SK-N-SH treated with all-trans-retinoic acid at 6 μM for 48 hours (cell line): ENCODE results near the gene ARHGAP18.

Experiments
- ATAC-seq: fragments of 200-7000 bp; cut with Tn5 transposase; 3 replicates; pipeline ENCODE4 v1.9.1; 2020; ENCODE audit warnings: mild to moderate bottlenecking, moderate library complexity
- ARNTL ChIP-seq: fragments of 450-650 bp; formaldehyde crosslinking; IDR thresholded peaks from 2 replicates; pipeline ENCODE4 v1.5.0; 2020; ENCODE audit warnings: low read depth, mild to moderate bottlenecking, moderate library complexity, borderline replicate concordance
- BACH2 ChIP-seq: fragments of 250-450 bp; sonication (Bioruptor Pico); IDR thresholded peaks from 2 replicates; pipeline ENCODE4 v1.9.0; 2021; ENCODE audit warnings: mild to moderate bottlenecking, borderline replicate concordance
- CREB5 ChIP-seq: fragments of 250-450 bp; sonication (Bioruptor Pico); IDR thresholded peaks from 2 replicates; pipeline ENCODE4 v1.5.1; 2020; ENCODE audit warnings: low read depth, mild to moderate bottlenecking, moderate library complexity
- CSDC2 ChIP-seq: fragments of 250-450 bp; sonication (Bioruptor Pico); IDR thresholded peaks from 2 replicates; pipeline ENCODE4 v1.5.0; 2020; ENCODE audit warnings: mild to moderate bottlenecking, moderate library complexity
- CSRNP3 ChIP-seq: fragments of 250-450 bp; sonication (Bioruptor Pico); IDR thresholded peaks from 2 replicates; pipeline ENCODE4 v1.5.1; 2021; ENCODE audit warnings: mild to moderate bottlenecking, moderate library complexity
- ESRRG ChIP-seq: fragments of 250-450 bp; sonication (Bioruptor Pico); IDR thresholded peaks from 2 replicates; pipeline ENCODE4 v1.6.1; 2021; ENCODE audit warnings: mild to moderate bottlenecking
- GLIS3 ChIP-seq: fragments of 250-450 bp; sonication (Bioruptor Pico); IDR thresholded peaks from 2 replicates; pipeline ENCODE4 v1.5.0; 2020; ENCODE audit warnings: mild to moderate bottlenecking, moderate library complexity
- ISL1 ChIP-seq: fragments of 250-450 bp; sonication (Bioruptor Pico); IDR thresholded peaks from 2 replicates; pipeline ENCODE4 v2.1.2; 2022; ENCODE audit warnings: mild to moderate bottlenecking, moderate library complexity
- OSR1 ChIP-seq: fragments of 250-450 bp; sonication (Bioruptor Pico); IDR thresholded peaks from 2 replicates; pipeline ENCODE4 v1.8.0; 2022; ENCODE audit warnings: moderate library complexity, mild to moderate bottlenecking, inconsistent platforms
- PATZ1 ChIP-seq: fragments of 250-450 bp; sonication (Bioruptor Pico); IDR thresholded peaks from 2 replicates; pipeline ENCODE4 v1.8.0; 2020; ENCODE audit warnings: mild to moderate bottlenecking, moderate library complexity, borderline replicate concordance
- POU6F1 ChIP-seq: fragments of 250-450 bp; sonication (Bioruptor Pico); IDR thresholded peaks from 2 replicates; pipeline ENCODE4 v1.8.0; 2021; ENCODE audit warnings: low read depth, mild to moderate bottlenecking, moderate library complexity, borderline replicate concordance
- PPARA ChIP-seq: fragments of 250-450 bp; sonication (Bioruptor Pico); IDR thresholded peaks from 2 replicates; pipeline ENCODE4 v1.5.0; 2020; ENCODE audit warnings: mild to moderate bottlenecking, borderline replicate concordance
- RARB ChIP-seq: fragments of 250-450 bp; sonication (Bioruptor Pico); IDR thresholded peaks from 2 replicates; pipeline ENCODE4 v1.8.0; 2021; ENCODE audit warnings: mild to moderate bottlenecking, moderate library complexity
- SNAI2 ChIP-seq: fragments of 250-450 bp; sonication (Bioruptor Pico); IDR thresholded peaks from 2 replicates; pipeline ENCODE4 v1.5.0; 2020; ENCODE audit warnings: mild to moderate bottlenecking, moderate library complexity
- TCF4 ChIP-seq: fragments of 250-450 bp; sonication (Bioruptor Pico); IDR thresholded peaks from 2 replicates; pipeline ENCODE4 v1.8.0; 2021; ENCODE audit warnings: mild to moderate bottlenecking, moderate library complexity, borderline replicate concordance
- TOX ChIP-seq: fragments of 250-450 bp; sonication (Bioruptor Pico); IDR thresholded peaks from 2 replicates; pipeline ENCODE4 v1.8.0; 2021; ENCODE audit warnings: mild to moderate bottlenecking, moderate library complexity, borderline replicate concordance
- TSHZ2 ChIP-seq: fragments of 250-450 bp; sonication (Bioruptor Pico); IDR thresholded peaks from 2 replicates; pipeline ENCODE4 v1.5.0; 2020; ENCODE audit warnings: mild to moderate bottlenecking, moderate library complexity
- ZC3H10 ChIP-seq: fragments of 250-450 bp; sonication (Bioruptor Pico); IDR thresholded peaks from 2 replicates; pipeline ENCODE4 v1.5.1; 2021; ENCODE audit warnings: mild to moderate bottlenecking, moderate library complexity
- ZFP3 ChIP-seq: fragments of 250-450 bp; sonication (Bioruptor Pico); IDR thresholded peaks from 2 replicates; pipeline ENCODE4 v1.5.0; 2020; ENCODE audit warnings: mild to moderate bottlenecking, moderate library complexity
- ZFP30 ChIP-seq: fragments of 450-650 bp; formaldehyde crosslinking; IDR thresholded peaks from 2 replicates; pipeline ENCODE4 v1.5.0; 2022; ENCODE audit warnings: mild to moderate bottlenecking, moderate library complexity
- ZNF565 ChIP-seq: fragments of 450-650 bp; formaldehyde crosslinking; conservative IDR thresholded peaks from 2 replicates; pipeline ENCODE4 v1.5.0; 2020; ENCODE audit warnings: low read depth, mild to moderate bottlenecking, moderate library complexity
- ZNF70 ChIP-seq: fragments of 450-650 bp; formaldehyde crosslinking; IDR thresholded peaks from 2 replicates; pipeline ENCODE4 v1.5.0; 2020; ENCODE audit warnings: mild to moderate bottlenecking, moderate library complexity
- ZNF8 ChIP-seq: fragments of 450-650 bp; formaldehyde crosslinking; IDR thresholded peaks from 2 replicates; pipeline ENCODE4 v1.5.0; 2020; ENCODE audit warnings: mild to moderate bottlenecking, moderate library complexity

ARHGAP18 gene

GRCh38 chr6:129551486-129551885 lies 158.5 kb downstream of the ARHGAP18 start:
- ATAC-seq = no peak
- TF ChIP-seq BACH2 (CRISPR knock-in tag) (no peak), TOX (no peak), ZFP30 (CRISPR knock-in tag) (no peak), CSDC2 (CRISPR knock-in tag) (no peak), ZNF565 (CRISPR knock-in tag) (no peak), POU6F1 (CRISPR knock-in tag) (no peak), ARNTL (CRISPR knock-in tag) (no peak), RARB (no peak), PPARA (no peak), ESRRG (CRISPR knock-in tag) (no peak), ZNF8 (CRISPR knock-in tag) (no peak), GLIS3 (no peak), OSR1 (no peak), ZNF70 (no peak), ZC3H10 (no peak), PATZ1 (CRISPR knock-in tag) (no peak), TSHZ2 (no peak), ZFP3 (no peak), TCF4 (no peak), CREB5 (no peak)

- TF ChIP-seq ZNF70 = no peak
- TF ChIP-seq GLIS3 = no peak
- no peak for TF ChIP-seq ZFP3
- no peak for TF ChIP-seq OSR1
- TF ChIP-seq CSDC2 (CRISPR knock-in tag) = no peak
- no peak for TF ChIP-seq SNAI2 (CRISPR knock-in tag)
- TF ChIP-seq TSHZ2 = no peak
- TF ChIP-seq PATZ1 (CRISPR knock-in tag) = no peak
- TF ChIP-seq ZC3H10 = no peak
- no peak for TF ChIP-seq RARB
- TF ChIP-seq ZFP30 (CRISPR knock-in tag) = no peak
- TF ChIP-seq ISL1 (CRISPR knock-in tag) = no peak
- TF ChIP-seq ZNF8 (CRISPR knock-in tag) = no peak
- no peak for TF ChIP-seq ZNF565 (CRISPR knock-in tag)
- TF ChIP-seq CREB5 = no peak
- TF ChIP-seq PPARA = no peak
- no peak for TF ChIP-seq TCF4
- TF ChIP-seq CSRNP3 (CRISPR knock-in tag) = no peak
These were observed 163.3 kb downstream of the ARHGAP18 start for GRCh38 chr6:129546702-129547101.

More at GRCh38 chr6:129546702-129547101, 163.3 kb downstream of the ARHGAP18 start:
- ATAC-seq = no peak
